MV-4-11 (cell line): ENCODE measurements around the gene MPV17L.
"Not testable (repeated sequence)": the region's sequence is repeated elsewhere in the genome, so short reads cannot be mapped to it uniquely, and the experiment has no call there.

ENCODE experiments used
- DNase-seq: peaks from one replicate; lab custom pipeline; 2025; lab: John Stamatoyannopoulos, UW

Gene MPV17L

DNA sequence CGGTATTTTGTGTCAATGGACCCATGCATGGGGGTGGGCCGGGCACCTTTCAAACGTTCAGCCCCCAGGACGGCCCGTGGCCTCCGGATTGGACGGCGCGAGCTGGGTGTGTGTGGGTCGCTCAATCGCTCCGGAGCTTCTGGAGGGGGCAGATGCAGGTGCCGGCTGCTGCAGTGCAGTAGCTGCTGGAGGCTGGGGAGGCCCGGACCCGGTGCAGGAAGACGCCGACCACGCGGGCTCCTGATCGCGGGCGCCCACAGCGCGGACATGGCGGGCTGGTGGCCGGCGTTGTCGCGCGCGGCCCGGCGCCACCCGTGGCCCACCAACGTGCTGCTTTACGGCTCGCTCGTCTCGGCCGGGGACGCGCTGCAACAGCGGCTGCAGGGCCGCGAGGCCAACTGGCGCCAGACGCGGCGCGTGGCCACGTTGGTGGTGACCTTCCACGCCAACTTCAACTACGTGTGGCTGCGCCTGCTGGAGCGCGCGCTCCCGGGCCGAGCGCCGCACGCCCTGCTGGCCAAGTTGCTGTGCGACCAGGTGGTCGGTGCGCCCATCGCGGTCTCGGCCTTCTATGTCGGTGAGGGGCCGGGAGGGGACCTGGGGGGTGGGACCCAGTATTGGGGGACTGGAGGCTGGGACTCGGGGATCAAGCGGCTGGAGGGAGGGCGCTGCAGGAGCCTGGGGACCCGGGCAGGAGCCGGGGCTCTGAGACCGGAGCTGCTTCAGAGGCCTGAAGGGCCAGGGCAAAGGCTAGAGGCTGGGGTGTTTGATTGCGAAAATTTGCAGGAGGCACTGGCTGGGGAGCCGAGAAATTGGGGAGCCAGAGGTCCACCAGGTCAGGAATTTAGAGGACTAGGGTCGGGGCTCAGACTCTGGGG is at the start of gene MPV17L:
TSS of gene MPV17L (plus strand) at position 124 of the 878 bp plus-strand sequence. CDS start at position 268, 144 bp downstream.
- DNase-seq: peak; percentile 57

- not testable (repeated sequence) for DNase-seq
Measured at GRCh38 chr16:15348721-15349120, 46.8 kb upstream of the MPV17L start.

DNA sequence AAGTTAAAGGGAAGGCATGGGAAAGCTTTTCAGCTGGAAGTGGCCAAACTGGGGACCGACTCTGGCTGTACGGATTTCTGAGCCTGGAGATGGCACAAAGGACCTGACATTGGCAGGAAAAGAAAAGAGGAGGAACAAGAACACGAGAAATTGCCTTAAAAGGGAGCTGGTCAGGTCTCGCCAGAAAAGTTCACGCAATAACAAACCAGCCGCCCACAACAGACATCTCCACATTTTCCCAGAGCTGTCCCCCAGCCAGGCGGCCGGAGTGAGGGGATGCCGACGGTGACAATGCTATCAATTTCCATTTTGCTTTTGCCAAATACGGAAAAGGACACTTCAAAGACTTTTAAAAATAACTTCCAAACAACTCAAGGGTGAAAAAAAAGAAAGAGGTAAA is 44.3 kb upstream of the MPV17L start:
- DNase-seq: not testable (repeated sequence)

DNA sequence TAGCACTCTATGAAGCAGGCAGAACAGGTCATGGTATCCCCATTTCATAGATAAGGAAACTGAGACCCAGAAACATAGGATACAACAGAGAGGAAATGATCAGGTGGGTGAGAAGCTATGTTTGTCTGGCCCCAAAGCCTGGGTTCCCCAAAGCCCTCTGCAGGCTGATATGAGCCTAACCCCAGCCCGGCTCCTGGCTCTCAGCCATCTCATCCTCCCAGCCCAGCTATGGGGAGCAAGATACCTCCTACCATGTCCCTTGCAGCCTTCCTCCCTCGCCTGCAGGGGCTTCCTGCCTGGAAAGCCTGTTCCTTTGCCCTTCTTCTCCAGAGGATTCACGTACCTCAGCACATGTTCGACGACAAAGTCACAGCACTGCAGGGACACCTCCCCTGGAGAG is 43.8 kb upstream of the MPV17L start:
- not testable (repeated sequence) for DNase-seq

DNA sequence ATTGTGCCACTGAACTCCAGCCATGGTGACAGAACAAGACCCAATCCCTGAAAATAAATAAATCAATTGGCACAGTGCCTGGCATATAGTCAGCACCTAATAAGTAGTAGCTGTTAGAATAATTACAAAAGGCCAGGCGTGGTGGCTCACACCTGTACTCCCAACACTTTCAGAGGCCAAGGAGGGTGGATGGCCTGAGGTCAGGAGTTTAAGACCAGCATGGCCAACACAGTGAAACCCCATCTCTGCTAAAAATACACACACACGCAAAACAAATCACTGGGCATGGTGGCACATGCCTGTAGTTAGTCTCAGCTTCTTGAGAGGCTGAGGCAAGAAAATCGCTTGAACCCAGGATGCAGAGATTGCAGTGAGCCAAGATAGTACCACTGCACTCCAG is 42.7 kb upstream of the MPV17L start:
- not testable (repeated sequence) for DNase-seq

DNA sequence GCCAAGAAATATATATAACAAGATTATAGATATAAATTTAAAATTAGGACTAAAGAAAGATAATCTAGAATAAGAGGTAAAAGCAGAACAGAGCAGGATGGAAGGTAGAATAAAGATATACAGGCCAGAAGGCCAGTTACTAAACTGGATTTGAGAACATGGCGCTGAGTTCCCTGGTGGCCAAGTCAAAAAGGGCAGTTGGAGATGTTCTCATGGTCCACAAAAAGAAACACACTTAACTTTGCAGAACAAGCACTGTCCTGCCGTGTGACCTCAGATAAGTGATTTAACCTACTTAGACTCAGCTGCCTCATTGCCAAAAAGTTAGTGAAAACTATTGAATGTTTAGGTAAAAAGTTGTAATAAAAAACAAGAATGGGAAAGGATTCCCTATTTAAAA is 40.7 kb upstream of the MPV17L start:
- not testable (repeated sequence) for DNase-seq

DNA sequence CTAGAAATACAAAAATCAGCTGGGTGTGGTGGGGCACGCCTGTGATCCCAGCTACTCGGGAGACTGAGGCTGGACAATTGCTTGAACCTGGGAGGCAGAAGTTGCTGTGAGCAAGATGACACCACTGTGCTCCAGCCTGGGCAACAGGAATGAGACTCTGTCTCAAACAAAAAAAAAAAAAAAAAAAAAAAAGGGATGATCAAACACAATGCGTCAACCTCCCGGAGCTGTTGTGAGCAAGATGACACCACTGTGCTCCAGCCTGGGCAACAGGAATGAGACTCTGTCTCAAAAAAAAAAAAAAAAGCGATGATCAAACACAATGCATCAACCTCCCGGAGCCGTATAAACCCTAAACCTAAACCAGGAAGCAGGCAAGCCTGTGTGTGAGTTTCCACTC is 38.1 kb upstream of the MPV17L start:
- not testable (repeated sequence) for DNase-seq

GRCh38 chr16:15378194-15378593 is 17.4 kb upstream of the MPV17L start, which contains the start of gene NPIPA5:
TSS of gene NPIPA5 (minus strand) at chr16:15378294. CDS start at chr16:15378294, 0 bp downstream.
- not testable (repeated sequence) for DNase-seq

DNA sequence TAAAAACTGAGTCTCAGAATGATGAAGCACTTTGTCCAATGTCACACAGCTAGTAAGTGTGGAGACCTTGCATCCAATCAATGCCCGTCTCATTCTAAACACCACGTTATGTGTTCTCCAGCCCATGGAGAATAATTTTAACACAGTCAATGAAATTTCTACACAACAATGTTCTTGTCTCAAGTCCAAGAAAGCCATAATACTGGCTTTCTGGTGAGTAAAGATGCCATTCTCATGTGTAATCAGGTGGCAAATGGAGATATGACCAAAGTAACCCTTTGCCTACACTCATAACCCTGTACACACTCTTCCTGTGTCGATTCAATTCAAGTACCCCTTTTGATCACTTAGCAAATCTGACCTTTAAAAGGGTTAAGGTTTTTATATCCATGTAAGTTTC is 12.7 kb upstream of the MPV17L start:
- not testable (repeated sequence) for DNase-seq

- not testable (repeated sequence) for DNase-seq
Measured at GRCh38 chr16:15388060-15388459, 7.5 kb upstream of the MPV17L start.

GRCh38 chr16:15389916-15390315 is 5.6 kb upstream of the MPV17L start:
- DNase-seq: not testable (repeated sequence)

GRCh38 chr16:15393025-15393424 is 2.5 kb upstream of the MPV17L start:
- not testable (repeated sequence) for DNase-seq

- DNase-seq: not testable (repeated sequence)
Measured at GRCh38 chr16:15396509-15396829, 915 bp downstream of the MPV17L start.

GRCh38 chr16:15396948-15397594 is 1.5 kb downstream of the MPV17L start:
- no peak for DNase-seq

GRCh38 chr16:15398618-15399316 is 3.2 kb downstream of the MPV17L start:
- DNase-seq: no peak

DNA sequence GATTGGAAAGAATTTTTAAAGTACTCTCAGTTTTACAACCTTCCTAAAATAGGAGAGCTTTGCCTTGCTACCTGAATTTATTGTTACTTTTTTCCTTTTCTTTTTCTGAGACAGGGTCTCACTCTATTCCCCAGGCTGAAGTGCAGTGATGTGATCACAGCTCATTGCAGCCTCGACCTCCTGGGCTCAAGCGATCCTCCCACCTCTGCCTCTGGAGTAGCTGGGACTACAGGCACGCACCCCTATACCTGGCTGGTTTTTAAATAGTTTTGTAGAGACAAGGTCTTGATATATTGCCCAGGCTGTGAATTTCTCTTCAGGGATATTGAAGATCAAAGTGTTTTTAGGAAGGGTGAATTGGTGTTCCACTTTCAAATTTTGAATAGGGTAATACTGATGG is 3.8 kb downstream of the MPV17L start:
- DNase-seq: no peak

- not testable (repeated sequence) for DNase-seq
Measured at GRCh38 chr16:15400314-15400713, 4.8 kb downstream of the MPV17L start.

DNA sequence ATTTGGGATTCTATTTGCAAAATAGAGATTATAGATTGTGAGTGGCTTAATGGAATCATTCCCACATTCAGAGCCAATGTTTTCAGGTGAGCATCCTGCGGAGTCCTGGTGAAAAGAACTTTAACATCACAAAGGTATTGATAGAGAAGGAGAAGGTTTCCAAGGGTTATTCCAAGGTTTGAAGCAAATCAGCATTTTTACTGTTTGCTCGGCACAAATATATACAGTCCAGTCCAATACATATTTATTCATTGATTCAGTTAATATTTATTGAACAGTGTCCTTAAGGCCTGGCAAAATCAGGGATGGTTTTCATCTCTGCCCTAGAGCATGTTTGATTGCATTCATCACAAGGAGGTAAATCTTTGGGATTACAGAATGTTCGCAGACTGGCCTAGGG is 6.4 kb downstream of the MPV17L start:
- no peak for DNase-seq

DNA sequence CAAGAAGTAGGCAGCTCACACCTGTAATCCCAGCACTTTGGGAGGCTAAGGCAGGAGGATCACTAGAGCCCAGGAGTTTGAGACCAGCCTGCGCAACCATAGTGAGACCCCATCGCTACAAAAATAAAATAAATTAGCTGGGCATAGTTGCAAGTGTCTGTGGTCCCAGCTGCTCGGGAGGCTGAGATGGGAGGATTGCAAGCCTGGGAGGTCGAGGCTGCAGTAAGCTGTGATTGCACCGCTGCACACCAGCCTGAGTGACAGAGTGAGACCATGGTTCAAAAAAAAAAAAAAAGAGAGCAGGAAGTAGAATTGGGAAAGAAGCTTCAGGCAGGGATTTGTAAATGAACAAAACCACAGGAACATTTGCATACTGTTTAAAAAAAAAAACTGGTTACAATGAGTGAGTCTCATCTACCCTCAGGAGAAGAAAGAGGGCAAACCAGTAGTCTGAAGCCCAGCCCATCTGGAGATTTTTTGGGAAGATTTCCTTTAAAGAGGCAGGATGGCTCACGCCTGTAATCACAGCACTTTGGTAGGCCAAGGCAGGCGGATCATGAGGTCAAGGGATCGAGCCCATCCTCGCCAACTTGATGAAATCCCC is 7.9 kb downstream of the MPV17L start:
- DNase-seq: peak; percentile 80

- DNase-seq: peak; percentile 79
Measured at GRCh38 chr16:15404091-15404490, 8.5 kb downstream of the MPV17L start.

DNA sequence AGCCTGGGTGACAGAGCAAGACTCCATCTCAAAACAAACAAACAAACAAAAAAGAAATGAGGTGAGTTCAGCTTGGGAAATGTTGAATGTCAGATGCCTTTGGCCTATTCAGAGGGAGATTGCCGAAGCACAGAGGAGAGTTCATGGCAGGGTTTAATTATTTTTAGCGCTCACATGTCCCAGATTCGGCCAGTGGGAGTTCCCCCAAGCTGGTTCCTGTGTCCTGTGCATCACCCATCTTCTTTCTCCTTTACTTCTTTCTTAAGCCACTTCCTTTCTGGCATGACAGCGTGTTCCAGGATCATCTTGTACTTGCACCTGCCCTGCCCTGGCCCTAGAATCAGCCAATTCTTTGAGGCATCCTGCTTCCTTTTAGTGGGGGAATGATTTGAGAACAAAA is 9.2 kb downstream of the MPV17L start:
- peak; percentile 83 for DNase-seq

- not testable (repeated sequence) for DNase-seq
Measured at GRCh38 chr16:15407756-15408155, 12.2 kb downstream of the MPV17L start.
